Stimulated activated CD4-positive, alpha-beta T cell treated with anti-CD3 and anti-CD28 coated beads, Interleukin-15, amount 100 ng/mL, for 1 hour (primary cell): ENCODE data around the gene PFKL.

Experiments used
- DNase-seq, 2 donors: peaks; one replicate each; pipeline ENCODE4 v3.0.0-alpha.2; 2020; ENCODE audit warnings: low read depth in 1 of 2, low spot score in 1 of 2

Gene PFKL

GRCh38 chr21:44310628-44311507 is 11.0 kb downstream of the PFKL start:
- DNase-seq, result no peak

- DNase-seq, result no peak
Measured at GRCh38 chr21:44312089-44312488, 12.2 kb downstream of the PFKL start.

- DNase-seq, result no peak
Measured at GRCh38 chr21:44312716-44313115, 12.9 kb downstream of the PFKL start.

- no peak for DNase-seq
Measured at GRCh38 chr21:44313451-44313850, 13.6 kb downstream of the PFKL start.

GRCh38 chr21:44314128-44314527 is 14.3 kb downstream of the PFKL start:
- DNase-seq, result no peak

- no peak for DNase-seq
Measured at GRCh38 chr21:44314561-44314960, 14.7 kb downstream of the PFKL start.

GRCh38 chr21:44315691-44316203 is 15.9 kb downstream of the PFKL start:
- no peak for DNase-seq

- DNase-seq, result no peak
Measured at GRCh38 chr21:44316277-44316900, 16.5 kb downstream of the PFKL start.

- DNase-seq, result no peak
Measured at GRCh38 chr21:44317241-44317782, 17.5 kb downstream of the PFKL start.

GRCh38 chr21:44317871-44318270 is 18.0 kb downstream of the PFKL start:
- no peak for DNase-seq

- DNase-seq, result no peak
Measured at GRCh38 chr21:44318489-44319285, 18.8 kb downstream of the PFKL start.

- DNase-seq, result no peak
Measured at GRCh38 chr21:44319407-44320065, 19.7 kb downstream of the PFKL start.

GRCh38 chr21:44320847-44321246 is 21.0 kb downstream of the PFKL start:
- DNase-seq, result no peak

- no peak for DNase-seq
Measured at GRCh38 chr21:44321846-44322450, 22.1 kb downstream of the PFKL start.

GRCh38 chr21:44322621-44323325 is 22.9 kb downstream of the PFKL start:
- no peak for DNase-seq

GRCh38 chr21:44323591-44323990 is 23.7 kb downstream of the PFKL start:
- no peak for DNase-seq

- no peak for DNase-seq
Measured at GRCh38 chr21:44324106-44324853, 24.4 kb downstream of the PFKL start.

- DNase-seq, result no peak
Measured at GRCh38 chr21:44324854-44325107, 24.9 kb downstream of the PFKL start.
